Activated CD4-positive, alpha-beta T cell treated with anti-CD3 and anti-CD28 coated beads for 24 hours (primary cell): Measurements from ENCODE around the gene GPAT3.
"Not testable (repeated sequence)": the region's sequence is repeated elsewhere in the genome, so short reads cannot be mapped to it uniquely, and the experiment has no call there.

Experiments used
- DNase-seq, 2 donors: peaks; one replicate each; pipeline ENCODE4 v3.0.0-alpha.2; 2020; ENCODE audit warnings: low read depth in 2 of 2

GPAT3 gene

GRCh38 chr4:83552083-83552482, 16.2 kb downstream of the GPAT3 start:
- DNase-seq, result no peak

GRCh38 chr4:83552924-83553323, 17.0 kb downstream of the GPAT3 start:
- DNase-seq, result no peak

- no peak for DNase-seq
These were observed 20.2 kb downstream of the GPAT3 start for GRCh38 chr4:83556006-83556707.

GRCh38 chr4:83556816-83557215, 20.9 kb downstream of the GPAT3 start:
- no peak for DNase-seq

GRCh38 chr4:83558059-83558653, 22.2 kb downstream of the GPAT3 start:
- DNase-seq, result no peak

GRCh38 chr4:83558680-83559079, 22.8 kb downstream of the GPAT3 start:
- no peak for DNase-seq

GRCh38 chr4:83560523-83560922, 24.6 kb downstream of the GPAT3 start:
- no peak for DNase-seq

- no peak for DNase-seq
These were observed 25.5 kb downstream of the GPAT3 start for GRCh38 chr4:83561381-83561780.

GRCh38 chr4:83563998-83564397, 28.1 kb downstream of the GPAT3 start:
- DNase-seq, result no peak

GRCh38 chr4:83568062-83568461, 32.2 kb downstream of the GPAT3 start:
- no peak for DNase-seq

GRCh38 chr4:83569429-83569828, 33.5 kb downstream of the GPAT3 start:
- DNase-seq, result no peak

GRCh38 chr4:83569987-83570386, 34.1 kb downstream of the GPAT3 start:
- DNase-seq, result no peak

GRCh38 chr4:83572848-83573247, 36.9 kb downstream of the GPAT3 start:
- DNase-seq, result no peak

GRCh38 chr4:83574247-83574646, 38.3 kb downstream of the GPAT3 start:
- DNase-seq, result no peak

- DNase-seq, result not testable (repeated sequence)
These were observed 40.3 kb downstream of the GPAT3 start for GRCh38 chr4:83576237-83576636.

- DNase-seq, result no peak
These were observed 45.7 kb downstream of the GPAT3 start for GRCh38 chr4:83581411-83582288.

- DNase-seq, result no peak
These were observed 46.4 kb downstream of the GPAT3 start for GRCh38 chr4:83582289-83582785.

- DNase-seq, result no peak
These were observed 50.1 kb downstream of the GPAT3 start for GRCh38 chr4:83585982-83586508.

GRCh38 chr4:83589279-83589678, 53.4 kb downstream of the GPAT3 start:
- no peak for DNase-seq

GRCh38 chr4:83591056-83591455, 55.1 kb downstream of the GPAT3 start:
- DNase-seq, result no peak

- no peak for DNase-seq
These were observed 55.8 kb downstream of the GPAT3 start for GRCh38 chr4:83591730-83592129.

- no peak for DNase-seq
These were observed 63.3 kb downstream of the GPAT3 start for GRCh38 chr4:83599183-83599582.
